ENCODE results near the gene PIGQ.

PIGQ gene

DNA sequence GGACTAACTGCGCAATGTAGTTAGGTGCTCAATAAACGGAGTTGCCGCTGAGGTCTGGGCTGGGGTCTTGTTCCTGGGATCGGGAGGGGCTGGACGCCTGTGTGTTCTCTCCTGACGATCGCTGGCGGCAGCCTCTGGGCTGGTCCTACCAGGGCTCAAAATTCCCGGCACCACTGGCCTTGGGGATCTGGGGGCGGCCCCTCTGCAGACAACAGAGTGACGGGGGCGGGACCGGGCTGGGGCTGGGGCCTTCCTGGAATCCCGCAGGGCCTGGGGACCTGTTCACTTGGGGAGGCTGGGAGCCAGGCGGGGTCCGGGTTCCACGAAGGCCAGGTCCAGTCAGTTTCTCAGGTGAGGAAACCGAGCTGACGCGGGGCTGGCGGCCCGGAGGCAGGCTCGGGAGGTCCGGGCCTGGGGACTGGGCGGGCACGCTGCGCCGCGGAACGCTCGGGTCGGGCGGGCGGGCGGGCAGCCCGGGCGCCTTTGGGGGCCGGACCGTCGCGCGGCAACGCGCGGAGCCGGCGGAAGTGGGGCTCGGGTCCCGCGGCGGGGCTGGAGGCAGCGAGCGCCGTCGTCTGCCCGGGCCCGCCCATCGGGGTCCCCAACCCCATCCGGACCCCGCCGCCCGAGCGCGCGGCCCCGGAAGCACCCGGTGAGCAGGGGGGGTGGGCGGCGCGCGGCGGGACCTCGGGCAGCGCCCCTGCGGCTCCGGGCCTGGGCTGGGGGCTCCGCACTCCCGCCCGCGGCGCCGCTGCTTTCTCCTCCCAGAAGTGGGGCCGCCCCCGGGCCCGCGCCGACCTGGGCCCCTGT, at the start of gene PIGQ:
Gene PIGQ, plus strand, starts transcription at position 524 of the 810 bp plus-strand sequence. CDS start 4,107 bp downstream, outside the sequence.
- DNase-seq (ENCODE audit: low read depth): peak; percentile 59

DNA sequence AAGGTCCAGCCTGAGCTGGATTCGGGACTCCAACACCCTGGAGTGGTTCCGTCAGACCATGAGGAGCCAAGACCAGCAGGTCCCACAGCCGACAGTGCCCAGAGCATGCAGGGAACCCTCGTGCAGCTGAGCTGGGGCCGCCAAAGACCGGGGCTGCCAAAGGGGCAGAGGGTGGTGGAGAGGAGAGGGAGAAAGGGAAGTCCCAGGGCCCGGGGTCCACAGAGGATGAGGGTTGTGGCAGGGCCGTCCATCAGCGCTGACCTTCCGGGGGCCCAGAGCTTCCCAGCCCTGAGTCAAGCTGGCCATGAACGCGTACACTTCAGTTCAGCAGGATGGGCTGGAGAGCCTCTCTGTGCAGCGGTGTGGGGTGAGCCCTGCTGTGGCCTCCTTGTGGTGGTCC, 48.9 kb upstream of the PIGQ start:
- no peak for DNase-seq (ENCODE audit: low read depth)

DNA sequence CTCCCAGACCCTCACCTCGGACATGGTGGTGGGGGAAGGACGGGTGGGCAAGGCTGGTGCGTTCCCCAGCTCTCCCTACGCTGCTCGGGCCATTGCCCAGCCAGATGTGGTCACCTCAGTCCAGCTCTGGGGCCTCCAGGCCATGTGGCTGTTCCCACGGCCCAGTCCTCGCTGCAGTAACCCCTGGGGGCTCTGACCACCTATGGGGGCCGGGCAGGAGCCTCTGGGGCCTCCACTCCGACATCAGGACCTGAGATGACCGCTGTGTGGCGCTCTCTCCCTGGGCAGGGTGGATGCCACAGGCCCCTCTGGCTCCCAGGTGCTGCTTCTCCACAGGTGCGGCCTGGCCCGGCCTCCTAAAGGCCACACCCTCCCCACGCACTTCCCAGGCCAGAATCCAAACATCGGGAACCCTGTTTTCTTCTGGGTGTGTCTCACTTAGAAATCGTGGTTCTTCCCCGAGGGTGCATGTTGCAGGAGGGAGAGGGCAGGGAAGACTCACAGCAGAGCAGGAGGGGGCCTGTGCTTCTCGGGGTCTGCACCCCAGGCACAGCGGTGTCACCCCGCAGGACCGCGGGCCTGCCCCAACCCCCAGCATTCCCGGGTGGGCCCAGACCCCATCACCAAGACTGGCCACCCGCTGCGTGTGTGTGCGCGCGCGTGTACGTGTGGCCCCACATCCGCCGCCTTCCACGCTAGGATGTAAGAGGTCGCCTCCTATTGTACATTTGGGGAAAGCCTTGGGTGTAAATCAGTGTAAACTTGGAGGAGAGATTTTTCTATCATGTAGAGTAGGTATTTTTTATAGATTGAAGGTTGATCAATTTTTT, 48.2 kb upstream of the PIGQ start:
- no peak for DNase-seq (ENCODE audit: low read depth)

DNA sequence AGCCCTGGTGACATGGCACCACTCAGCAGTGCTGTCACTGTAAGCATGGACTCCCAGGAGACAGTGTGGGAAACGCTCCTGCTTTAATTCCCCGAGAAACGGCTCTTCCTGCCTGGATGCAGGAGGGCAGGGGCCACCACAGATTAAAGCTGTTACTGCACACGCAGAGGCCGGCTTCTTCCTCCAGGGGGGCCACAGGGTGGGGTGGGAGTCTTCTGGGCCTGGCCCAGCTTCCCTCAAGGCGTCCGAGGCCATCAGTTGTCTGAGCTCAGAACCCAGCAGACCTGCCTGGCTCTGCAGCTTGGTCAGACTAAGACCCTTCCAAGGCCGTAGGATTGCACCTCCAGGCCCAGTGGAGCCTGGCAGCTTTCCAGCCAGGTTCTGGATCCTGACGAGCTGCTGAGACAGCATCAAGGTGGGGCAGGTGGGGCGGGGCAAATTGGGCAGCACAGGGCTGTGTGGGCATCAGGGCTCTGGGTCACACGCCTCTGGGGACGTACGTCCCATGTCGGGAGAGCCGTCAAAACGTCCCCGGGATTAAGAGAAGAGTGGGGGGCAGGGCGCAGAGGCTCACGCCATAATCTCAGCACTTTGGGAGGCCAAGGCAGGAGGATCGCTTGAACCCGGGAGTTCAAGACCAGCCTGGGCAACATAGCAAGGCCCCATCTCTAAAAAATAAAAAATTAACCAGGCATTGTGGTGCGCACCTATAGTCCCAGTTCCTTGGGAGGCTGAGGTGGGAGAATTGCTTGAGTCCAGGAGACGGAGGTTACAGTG, 47.3 kb upstream of the PIGQ start:
- DNase-seq (ENCODE audit: low read depth): no peak

DNA sequence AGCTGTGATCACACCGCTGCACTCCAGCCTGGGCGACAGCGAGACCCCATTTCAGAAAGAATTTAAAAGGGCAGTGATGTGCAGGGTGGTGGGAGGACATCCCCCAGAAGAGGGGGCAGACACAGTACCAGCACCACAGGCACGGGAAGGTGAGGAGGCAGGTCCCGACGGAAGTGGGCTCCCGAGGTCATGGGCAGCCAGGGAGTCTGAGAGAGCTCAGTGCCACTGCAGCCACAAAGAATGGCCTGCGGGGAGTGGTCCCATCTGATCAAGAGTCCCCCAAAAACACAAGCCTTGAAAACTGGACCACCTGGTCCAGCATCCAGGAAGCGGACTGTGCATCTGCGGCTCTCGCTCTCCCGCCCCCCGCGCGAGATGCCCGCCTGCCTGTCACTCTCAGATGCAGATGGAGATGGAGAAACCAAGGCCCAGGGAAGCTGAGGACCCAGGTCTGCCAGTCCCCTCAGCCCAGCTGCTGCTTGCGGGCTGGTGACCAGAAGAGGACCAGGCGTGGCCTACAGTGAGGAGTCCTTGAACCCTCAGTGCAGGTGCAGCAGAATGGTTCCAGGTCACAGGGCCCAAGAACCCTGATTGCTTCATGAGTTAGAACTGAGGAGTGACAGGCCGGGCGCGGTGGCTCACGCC, 46.5 kb upstream of the PIGQ start:
- no peak for DNase-seq (ENCODE audit: low read depth)

DNA sequence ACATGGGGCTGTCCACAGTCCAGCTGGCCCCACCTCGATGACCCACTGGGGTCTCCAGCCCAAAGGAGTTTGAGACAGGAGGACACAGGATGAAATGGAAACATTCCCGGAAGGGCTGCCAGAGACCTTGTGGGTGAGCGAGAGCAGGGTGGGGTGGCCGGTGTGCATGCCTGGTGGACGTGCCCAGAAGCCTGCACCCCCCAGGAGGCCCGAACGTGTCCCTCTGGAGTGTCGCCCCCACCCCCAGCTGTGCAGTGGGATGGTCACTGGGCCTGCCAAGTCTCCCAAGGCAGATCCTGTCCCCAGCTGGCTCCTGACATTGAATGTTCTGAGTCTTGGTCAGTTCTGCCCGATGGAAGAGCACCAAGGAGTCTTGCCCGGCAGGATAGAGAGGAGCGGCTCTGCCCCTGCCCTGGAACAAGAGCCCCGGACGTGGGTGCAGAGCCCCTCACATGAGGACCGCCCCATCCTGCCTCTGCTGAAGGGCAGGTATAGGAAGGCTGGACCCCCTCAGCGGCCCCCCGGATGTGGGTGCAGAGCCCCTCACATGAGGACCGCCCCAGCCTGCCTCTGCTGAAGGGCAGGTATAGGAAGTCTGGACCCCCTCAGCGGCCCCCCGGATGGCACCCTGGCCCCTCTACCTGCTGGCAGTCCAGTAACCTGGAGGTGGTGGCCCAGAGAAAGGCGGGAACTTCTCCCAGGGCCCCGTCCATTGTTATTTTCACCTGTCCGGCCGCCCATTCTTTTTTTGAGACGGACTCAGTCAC, 45.3 kb upstream of the PIGQ start:
- no peak for DNase-seq (ENCODE audit: low read depth)

DNA sequence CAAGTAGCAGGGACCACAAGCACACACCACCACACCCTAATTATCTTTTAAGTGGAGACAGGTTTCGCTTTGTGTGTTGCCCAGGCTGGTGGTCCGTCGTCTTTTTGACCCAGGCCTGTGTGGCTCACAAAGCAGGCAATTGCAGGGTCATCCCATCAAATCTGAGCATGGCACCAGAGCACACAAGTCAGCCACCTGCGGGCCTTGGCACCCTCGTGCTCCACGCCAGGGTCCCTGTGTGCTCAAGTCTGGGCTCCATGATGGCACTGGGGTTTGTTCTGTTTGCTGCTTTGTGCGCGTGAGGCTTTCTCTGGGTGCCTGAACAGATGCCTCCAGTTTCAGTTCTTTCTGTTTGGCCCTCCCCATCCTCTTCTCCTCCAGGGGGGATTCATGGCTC, 44.6 kb upstream of the PIGQ start:
- no peak for DNase-seq (ENCODE audit: low read depth)

DNA sequence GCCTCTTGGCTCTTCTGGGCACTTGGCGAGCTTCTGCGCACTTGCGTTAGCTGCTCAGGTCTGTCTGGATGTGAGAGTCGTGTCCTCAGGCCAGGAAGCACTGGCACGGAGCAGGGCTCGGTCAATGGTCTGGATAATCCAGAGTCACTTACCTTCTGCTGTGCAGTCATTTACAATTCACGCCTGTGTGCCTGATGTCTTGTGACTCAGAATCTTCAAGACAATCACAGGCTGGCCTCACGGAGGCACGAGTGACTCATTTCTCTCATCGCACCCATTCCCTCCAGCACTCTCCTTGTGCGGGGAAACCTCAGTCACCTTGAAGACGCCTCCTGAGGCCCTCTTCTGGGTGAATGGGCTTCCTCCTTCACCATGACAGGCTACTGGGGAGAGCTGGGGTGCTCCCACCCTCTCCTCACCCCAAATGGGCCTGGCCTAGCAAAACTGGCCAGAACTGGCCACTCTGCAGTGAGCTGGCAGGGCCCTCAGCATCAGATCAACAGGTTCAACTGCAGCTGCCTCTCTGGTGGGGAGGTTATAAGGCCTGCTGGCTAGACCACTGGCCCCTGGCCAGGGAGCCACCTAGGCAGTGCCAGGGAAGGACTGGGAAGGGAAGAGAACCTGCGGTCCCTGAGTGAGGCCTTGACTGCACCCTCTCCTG, 44.1 kb upstream of the PIGQ start:
- peak; percentile 31 for DNase-seq (ENCODE audit: low read depth)

DNA sequence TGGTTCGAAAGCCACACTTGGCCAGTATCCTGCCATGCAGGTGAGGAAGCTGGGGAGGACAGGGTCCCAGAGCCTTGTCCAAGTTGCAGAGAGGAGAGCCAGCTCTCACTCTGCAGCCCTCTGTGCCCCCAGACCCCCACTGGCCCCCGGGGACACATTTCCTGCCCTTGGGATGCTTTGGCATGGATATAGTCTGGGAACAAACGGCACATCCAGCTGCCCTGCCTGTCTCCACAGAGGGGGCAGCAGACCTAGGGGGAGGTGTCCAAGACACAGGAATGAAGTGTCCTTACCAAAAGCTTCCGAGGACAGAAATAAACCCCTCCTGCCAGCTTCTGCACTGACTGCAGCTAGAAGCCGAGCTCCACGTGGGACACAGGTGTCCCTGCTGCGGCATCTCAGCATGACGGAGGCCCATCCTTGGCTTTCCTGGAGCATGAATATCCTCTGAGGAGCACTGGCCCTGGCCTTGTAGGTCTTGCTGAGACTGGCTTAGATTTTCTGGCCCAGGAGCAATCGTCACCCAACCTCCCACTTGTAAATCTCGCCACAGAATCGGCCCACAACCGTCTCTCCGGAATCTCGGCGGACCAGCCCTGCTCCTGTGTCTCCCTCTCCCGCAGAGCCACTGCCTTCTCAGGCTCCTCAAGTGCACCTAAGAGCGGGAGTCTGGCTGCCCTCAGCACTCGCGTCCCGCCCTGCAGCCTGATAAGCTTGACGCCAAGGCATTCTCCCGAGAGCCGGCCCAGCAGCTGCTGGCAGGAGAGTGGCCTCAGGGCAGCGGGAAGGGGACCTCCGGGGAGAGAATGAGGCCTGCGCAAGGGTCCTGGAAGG, 43.4 kb upstream of the PIGQ start:
- no peak for DNase-seq (ENCODE audit: low read depth)

DNA sequence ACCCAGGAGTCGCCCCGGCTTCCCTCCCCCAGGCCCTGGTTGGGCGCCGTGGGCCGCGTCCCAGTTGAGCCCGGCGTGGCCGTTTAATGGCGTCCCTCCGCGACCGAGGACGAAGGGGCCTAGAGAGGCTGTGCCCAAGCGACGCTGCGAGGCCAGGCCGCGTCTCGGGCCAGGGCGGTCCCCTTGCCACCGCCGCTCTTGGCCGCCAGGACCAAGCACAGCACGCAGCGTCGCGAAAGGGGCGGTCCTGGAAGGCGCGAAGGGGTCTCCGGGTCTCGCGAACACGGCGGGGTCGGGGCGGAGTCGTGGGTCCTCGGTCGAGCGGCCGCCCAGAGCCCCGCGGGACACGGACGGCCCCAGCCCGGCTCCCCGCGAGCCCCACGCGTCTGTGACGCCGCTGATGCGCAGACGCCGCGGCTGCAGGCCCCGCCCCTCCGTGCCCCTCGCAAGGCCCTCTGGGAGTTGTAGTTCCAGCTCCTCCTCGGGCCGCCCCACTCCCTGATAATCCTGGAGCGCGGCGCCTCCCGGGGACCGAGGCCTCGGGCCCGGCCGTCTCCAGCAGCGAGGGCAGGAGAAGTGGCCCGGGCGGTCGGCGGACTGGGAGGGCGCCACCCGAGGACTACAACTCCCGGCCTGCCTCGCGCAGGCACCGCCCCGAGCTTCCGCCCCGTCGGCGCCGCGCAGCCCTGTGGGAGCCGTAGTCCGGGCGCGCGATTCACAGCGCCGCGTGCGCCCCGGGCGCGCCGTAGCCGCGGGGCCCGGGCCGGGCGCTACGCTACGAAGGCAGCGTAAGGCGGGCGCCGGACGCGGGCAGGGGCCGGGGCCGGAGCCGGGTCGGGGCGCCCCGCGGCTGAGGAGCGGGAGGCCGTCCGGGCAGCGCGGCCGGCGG, 42.5 kb upstream of the PIGQ start, which contains the start of gene CAPN15:
Gene CAPN15, plus strand, starts transcription at position 698 of the 889 bp plus-strand sequence. CDS start 19,127 bp downstream, outside the sequence.
- peak; percentile 79 for DNase-seq (ENCODE audit: low read depth)

DNA sequence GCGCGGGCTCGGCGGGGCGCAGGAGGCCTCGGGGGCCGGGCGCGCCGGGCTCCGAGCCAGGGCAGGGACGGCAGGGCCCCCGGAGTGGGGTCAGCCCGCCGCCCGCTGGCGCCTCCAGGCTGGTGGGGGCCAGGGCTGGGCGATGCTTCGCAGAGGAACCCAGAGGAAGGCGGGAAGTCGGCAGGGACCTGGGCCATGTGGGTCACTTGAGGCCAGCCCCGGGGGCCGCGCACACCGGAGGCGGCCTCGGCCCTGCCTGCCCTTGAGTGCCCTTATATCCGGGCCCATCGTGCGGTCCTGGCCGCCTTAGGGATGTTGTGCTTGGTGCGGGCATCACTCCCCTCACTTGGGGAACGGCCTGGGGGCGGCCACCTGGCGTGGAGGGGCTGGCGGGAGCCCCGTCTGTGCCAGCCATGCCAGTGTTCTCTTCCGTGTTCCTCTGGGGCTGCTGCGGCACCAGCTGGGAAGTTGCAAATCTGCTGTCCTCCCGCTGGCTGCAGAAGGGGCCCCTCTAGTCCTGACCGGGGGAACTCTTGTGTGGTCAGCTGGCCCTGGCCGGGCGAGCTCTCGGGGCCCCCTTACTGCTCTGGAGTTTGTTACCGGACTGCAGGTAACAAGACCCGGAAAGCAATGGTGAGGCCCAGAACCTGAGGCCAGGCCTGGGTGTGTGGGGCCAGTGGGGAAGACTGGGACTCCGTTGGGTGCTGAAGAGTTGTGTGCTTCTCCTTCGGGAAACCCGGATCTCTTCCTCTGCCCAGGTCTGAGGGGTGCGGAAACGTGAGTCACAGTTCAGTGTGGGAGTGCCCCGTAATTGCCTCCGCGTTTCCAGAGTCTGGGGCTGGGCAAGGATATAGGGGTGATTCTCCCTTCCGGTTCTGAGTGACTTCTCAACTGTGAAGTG, 41.4 kb upstream of the PIGQ start:
- no peak for DNase-seq (ENCODE audit: low read depth)

DNA sequence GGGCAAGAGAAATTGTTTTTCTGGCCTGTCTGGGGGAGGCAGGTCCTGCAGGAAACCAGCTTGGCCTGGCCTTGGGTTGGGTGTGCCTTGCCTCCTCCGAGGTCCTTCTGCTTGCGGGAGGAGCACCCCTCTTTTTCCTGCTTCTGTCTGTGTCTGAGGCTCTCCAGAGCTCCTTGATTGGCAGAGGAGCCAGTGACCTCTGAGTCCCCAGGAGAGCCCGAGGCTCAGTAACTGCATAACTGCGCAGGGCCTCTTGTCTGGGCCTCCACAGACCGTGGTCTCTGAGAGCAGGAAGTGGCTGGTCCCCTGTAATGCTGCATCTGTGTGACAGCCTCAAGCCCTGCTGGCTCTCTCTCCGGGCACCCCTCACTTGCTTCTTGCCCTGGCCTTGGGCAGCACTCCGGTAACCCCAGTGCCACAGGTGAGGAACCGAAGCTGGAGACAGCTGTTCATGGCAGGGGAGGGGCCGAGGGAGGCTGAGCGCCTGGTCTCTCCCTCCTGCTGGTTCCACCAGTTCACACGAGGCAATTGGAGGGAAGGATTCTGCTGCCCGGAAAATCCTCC, 40.7 kb upstream of the PIGQ start:
- no peak for DNase-seq (ENCODE audit: low read depth)

DNA sequence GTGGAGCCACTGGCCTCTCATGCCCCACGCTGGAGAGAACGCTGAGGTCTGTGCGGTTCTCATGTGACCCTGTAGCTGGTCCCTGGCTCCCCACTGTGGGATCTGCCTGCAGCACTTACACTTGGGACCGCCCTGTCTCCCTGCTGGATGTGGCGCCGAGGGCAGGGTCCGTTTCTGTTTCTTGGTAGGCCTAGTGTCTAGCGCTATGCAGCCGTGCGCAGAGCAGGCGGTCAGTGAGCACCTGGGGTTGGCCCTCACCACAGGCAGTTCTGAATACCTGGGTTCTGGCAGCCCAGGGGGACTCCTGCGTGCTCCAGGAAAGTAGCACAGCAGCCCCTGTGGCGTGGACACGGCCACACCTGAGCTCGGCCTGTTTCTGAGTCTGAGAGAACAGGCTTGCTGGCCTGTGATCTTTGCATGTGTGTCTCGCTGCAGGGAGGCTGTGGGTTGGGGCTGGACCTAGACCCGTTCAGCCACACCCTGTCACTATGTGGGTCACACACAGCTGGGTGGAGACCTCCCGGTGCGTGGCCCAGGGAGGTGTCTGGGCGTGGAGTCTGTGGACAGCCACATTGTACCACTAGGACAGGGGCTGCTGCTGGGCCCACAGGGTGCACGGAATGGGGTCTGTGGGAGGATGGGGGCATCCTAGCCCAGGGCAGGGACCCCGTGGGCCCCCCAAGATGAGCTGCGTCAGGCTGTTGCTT, 39.5 kb upstream of the PIGQ start:
- no peak for DNase-seq (ENCODE audit: low read depth)

DNA sequence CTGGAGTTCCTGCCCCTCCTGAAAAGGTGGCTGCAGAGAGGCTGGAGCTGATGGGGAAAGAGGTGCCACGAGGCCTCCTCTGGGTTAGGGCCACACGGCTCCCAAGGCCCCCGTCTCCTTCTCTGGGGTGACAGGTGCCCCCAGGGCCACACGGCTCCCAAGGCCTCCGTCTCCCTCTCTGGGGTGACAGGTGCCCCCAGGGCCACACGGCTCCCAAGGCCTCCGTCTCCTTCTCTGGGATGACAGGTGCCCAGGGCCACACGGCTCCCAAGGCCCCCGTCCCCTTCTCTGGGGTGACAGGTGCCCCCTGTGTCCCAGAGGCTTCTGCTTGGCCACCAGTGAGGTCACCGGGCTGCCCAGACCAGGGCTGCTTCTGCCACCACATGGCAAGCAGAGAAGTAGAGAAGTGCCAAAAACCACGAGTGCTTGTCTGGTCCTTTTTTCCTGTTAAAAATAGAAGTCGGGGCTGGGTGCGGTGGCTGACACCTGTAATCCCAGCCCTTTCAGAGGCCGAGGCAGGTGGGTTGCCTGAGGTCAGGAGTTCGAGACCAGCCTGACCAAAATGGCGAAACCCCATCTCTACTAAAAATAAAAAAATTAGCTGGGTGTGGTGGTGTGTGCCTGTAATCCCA, 38.2 kb upstream of the PIGQ start:
- DNase-seq (ENCODE audit: low read depth): no peak

DNA sequence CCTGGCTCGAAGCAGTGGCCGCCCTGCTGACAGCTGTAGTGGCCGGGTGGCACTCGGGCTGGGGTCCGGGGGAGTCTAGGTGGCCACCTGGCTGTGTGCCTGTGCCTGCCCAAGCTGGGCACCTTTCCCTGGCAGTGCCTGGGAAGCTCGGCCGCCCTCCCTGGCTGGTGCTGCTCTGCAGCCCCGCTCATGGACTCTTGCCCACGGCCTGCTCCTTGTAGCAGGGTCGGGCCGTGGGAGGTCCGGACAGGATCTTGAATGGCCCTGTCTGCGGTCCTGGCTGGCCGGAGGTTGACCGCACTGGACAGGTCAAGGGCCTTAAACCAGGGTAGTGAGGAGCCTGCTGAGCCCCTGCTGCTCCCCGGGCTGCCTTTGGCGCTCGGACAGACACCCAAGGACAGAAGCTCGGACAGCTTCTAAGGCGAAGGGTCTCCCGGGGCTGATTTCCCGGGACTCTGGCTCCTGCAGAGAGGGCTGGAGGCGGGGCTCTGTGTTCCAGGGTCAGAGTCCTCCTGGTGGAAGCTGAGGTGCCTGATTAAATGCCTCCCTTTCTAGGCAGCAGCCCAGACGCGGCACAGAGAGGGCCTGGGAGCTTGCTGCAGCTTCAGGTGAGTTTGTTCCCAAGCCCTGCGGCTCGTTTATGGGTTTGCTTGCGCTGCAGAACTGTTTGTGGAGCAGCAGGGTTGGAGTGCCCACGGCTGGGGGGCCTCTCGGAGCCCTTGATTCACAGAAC, 36.2 kb upstream of the PIGQ start:
- DNase-seq (ENCODE audit: low read depth): no peak
